IPS-NIHi7 (cell line): Measurements from ENCODE around the gene DZIP1L.
"Not testable (repeated sequence)": the region's sequence is repeated elsewhere in the genome, so short reads cannot be mapped to it uniquely, and the experiment has no call there.

Source experiments
- DNase-seq: peaks from one replicate; pipeline ENCODE4 v3.0.0; 2012; ENCODE audit warnings: mixed read lengths; ENCODE audit errors: extremely low spot score

DZIP1L gene, protein sequence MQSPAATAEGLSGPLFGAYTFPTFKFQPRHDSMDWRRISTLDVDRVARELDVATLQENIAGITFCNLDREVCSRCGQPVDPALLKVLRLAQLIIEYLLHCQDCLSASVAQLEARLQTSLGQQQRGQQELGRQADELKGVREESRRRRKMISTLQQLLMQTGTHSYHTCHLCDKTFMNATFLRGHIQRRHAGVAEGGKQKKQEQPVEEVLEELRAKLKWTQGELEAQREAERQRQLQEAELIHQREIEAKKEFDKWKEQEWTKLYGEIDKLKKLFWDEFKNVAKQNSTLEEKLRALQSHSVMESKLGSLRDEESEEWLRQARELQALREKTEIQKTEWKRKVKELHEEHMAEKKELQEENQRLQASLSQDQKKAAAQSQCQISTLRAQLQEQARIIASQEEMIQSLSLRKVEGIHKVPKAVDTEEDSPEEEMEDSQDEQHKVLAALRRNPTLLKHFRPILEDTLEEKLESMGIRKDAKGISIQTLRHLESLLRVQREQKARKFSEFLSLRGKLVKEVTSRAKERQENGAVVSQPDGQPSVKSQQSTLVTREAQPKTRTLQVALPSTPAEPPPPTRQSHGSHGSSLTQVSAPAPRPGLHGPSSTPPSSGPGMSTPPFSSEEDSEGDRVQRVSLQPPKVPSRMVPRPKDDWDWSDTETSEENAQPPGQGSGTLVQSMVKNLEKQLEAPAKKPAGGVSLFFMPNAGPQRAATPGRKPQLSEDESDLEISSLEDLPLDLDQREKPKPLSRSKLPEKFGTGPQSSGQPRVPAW

DNA sequence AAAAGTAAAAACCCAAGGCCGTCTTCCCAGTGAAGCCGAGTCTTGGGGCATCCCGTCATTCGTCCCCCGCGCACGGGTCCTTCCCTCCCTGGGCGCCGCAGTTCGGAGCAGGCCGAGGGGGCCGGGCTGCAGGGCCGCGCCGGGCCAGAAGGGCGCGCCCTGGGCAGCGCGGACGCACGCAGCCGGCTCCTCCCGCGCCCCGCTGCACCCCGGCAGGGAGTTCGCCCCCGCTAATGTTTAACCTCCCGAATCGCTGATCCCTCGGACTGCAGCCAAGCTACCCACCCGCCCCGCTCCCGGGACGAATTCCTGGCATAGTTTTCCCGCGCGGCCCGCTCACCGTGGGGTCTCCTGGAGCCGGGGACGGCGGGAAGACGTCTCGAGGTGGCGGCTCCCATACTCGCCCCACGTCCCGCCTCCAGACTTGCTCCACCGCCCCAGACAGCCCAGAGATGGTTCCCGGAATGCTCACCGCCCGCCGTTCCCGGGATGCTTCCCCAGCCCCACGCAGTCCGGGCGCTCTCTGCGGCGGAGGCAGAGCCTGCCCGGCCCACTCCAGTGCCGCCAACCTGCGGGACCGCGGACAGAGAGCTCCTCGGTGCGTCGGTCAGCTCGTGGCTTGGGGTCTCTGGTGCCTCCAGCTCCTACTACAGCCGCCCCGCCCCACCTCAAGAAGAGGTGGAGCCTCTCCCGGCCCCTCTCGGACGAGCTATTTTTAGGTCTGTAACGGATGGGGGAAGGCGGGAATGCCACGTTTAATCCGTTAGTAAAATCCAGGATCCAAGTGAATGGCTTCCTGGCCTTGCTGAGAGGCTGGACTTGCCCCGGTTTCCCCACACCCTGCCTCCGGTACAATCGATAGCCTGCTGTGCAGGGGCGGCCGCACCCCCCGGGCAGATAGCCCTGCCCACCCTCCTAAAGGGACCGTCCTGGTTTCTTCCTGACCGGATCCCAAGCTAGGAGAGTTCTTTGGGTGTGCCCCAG, at the start of gene DZIP1L:
Gene DZIP1L, minus strand, starts transcription at position 621 of the 984 bp plus-strand sequence. CDS start 11,637 bp downstream, outside the sequence.
- peak; percentile 78 for DNase-seq

DNA sequence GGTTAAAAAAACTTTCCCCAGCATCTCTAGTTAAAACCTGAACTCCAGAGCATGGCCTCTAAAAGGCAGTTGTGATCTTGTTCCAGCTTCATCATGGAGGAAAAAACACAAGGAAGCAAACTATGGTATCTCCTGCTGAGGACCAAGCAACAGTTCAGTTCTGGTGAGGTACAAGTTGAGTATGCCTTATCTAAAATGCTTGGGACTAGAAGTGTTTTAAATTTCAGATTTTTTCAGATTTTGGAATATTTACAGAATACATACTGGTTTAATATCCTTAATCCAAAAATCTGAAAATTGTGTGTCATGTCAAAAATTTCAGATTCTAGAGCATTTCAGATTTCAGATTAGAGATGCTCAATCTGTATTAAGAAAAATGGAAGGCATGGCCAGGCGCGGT, 49.7 kb upstream of the DZIP1L start:
- no peak for DNase-seq

DNA sequence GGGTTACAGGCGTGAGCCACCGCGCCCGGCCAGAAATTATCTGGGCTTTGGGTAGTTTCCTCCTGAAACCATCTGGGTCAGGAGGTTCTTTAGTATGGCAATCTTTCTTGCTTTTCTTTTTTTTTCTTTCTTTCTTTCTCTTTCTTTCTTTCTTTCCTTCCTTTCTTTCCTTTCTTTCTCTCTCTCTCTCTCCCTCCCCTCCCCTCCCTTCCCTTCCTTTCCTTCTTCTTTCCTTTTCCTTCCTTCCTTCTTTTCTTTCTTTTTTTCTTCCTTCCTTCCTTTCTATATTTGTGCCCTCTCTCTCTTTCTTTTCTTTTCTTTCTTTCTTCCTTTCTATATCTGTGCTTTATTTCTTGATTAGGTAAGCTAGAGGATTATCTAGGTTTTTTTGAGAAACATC, 42.3 kb upstream of the DZIP1L start:
- no peak for DNase-seq

DNA sequence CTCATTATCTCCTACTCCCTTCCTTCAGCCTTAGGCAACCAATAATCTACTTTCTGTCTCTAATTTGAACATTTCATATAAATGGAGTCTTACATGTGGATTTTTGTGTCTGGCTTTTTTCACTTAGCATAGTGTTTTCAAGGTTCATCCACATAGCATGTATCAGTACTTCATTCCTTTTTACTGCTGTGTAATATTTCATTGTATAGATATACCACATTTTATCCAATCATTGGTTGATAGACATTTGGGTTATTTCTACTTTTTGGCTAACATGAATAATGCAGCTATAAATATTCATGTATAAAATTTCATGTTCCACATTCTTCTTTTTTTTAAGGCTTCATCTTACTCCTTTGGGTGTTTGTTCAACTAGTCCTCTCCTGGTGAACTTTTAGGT, 39.1 kb upstream of the DZIP1L start:
- DNase-seq = no peak

DNA sequence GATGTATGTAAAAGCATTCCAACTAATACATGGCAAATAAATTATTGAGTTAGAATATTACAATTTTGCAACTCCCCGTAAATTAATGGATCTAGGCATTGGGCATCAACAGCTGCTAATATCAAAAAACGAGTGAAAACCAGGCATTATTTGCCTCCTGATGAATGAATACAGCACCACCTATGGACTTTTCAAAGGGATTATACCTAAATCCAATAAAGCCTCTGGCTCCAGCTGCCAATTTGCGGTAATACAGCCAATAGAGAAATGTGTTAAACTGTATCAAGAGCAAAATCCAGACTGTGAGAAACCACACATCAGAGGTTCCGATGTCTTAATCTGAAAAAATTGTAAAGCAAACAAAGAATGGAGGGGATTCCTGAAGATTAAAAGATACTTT, 33.1 kb upstream of the DZIP1L start:
- no peak for DNase-seq

DNA sequence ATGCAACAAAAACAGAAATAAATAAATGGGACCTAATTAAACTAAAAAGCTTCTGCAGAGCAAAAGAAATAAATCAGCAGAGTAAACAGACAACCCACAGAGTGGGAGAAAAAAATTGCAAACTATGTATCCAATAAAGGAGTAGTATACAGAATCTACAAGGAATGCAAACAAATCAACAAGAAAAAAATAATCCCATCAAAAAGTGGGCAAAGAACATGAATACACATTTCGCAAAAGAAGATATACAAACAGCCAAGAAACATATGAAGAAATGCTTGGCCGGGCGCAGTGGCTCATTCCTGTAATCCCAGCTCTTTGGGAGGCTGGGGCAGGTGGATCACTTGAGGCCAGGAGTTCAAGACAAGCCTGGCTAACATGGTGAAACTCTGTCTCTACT, 26.8 kb upstream of the DZIP1L start:
- DNase-seq = not testable (repeated sequence)

DNA sequence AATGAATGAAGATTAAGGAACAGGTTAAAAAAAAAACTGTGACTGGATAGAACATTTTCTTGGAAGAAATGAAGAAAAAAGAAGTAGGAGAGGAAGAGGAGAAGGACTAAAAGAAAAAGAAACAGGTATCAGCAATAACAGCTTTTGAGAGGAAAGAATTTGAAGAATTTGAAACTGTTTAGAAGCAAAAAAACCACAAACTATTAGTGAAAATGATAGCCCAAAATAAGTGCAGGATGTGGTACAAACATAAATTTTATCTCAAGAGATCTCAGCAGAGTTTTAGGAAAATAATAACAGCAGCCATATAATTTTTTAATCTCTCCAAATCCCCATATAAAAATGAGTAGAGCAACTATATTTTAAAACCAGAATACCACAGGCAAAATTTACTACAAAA, 25.5 kb upstream of the DZIP1L start:
- no peak for DNase-seq

DNA sequence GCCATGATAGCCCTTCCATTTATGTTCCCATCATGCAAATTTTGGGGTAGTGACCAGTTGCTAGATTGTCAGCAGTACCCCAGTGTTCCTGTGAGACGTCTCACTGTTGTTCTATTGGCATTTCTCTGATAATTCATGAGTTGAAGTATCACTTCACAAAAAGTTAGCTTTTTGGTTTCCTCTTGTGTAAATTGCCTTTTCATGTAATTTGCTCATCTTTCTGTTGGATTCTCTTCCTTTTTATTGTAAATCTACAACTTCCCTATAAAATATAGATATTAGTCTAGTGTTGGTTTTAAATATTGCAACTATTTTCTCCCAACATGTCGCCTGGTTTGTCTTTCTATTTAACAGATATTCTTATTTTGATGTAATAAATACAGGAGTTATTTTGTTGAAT, 24.3 kb upstream of the DZIP1L start:
- DNase-seq = no peak

DNA sequence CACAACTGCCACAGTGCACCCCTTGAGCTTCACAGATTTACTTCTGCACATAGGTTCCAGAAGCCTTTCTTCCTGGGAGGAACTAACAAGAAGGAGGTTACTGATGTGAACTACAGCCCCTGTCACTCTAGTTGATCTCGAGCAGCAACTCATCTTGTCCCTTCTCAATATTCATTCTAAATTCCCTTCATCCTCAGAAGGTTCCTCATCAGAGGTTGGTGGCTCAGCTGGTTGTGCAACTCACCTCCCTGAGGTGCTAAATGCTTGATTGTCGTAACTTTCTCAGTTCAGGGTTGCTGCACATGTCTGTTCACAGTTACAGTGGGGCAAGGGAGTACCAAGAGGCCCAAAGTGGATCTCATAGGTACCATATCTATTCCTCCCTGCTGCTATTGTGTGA, 22.5 kb upstream of the DZIP1L start:
- DNase-seq = no peak

DNA sequence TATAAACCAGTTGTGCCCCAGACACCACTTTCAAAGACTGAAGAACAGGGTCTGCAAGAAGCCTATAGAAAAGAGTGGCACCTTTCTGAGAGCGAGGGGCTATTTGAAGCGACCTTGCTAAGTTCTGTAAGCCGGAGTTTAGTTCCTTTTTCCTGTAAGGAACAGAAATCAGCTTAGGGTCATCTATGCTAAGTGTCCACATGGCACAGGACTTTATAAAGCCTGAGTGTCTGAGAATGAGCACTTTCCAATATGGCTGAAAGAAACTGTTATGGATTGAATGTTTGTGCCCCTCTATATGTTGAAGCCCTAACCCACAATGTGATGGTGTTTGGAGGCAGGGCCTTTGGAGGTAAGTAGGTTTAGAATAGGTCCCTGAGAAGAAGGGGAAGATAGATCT, 20.8 kb upstream of the DZIP1L start:
- DNase-seq = no peak

DNA sequence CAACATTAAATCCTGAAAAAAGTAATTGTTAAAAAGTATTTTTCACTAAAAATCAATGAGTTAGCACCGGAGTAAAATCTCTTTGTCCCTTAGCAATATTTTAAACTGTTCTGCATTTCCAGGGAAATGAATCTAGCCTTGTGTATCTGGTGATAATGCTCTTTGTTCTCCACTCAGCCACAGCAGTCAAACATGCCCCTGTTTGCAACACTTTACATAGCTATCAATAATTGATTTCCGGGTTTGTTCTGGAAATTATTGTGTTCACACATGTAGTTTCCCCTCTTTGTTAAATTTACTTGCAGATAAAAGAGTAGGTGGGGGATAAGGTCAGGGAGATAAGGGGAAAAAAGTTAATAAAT, 20.4 kb upstream of the DZIP1L start:
- no peak for DNase-seq

DNA sequence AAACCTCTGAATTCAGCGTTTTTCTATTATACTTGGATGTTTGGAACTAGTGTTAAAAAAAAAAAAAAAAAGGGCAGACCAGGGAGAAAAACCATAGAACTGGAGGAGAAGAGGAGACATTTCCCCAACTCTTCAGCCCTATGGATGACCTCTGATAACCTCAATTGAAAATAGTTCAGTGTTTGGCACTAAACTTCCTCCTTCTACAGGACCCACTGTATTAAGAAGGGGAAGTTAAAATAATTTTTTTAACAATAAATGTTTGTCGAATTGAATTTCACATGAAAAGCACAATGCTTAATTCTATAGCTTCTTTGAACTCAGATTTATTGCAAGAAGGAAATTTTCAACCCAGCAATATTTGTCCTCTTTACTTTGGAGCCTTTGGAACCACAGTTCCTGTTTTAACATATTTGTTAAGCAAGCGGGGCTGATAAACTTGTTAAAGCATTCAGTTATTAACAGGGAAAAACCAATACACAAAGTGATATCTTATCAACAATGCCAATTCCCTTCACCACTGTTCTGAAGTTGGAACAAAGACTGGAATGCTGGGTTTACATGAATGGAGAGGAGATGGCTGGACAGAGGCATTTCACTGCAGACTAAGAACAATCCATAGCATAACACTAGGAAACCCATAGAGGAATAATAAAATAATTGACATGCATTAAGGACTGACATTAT, 19.9 kb upstream of the DZIP1L start:
- DNase-seq = no peak

DNA sequence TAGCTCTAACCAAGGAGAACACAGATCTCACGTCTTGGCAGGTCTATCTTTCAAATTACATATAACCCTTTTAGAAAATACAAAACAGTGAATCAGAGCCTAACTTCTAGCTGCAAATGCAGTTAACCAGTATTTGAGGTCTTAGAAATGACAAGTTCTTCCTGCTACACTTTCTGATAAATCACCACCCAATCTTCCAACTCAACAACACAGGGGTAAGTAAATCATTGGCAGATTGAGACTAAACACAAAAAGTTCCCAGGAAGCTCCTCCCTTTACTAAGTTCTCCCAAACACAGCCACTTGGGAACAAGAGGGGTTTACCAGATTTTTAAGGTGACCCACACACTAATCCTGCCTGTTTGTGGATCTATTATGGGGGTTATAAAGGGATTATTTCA, 16.8 kb upstream of the DZIP1L start, which contains the start of gene A4GNT:
Gene A4GNT, minus strand, starts transcription at position 152 of the 400 bp plus-strand sequence. CDS start 1,134 bp downstream, outside the sequence.
- DNase-seq = no peak

DNA sequence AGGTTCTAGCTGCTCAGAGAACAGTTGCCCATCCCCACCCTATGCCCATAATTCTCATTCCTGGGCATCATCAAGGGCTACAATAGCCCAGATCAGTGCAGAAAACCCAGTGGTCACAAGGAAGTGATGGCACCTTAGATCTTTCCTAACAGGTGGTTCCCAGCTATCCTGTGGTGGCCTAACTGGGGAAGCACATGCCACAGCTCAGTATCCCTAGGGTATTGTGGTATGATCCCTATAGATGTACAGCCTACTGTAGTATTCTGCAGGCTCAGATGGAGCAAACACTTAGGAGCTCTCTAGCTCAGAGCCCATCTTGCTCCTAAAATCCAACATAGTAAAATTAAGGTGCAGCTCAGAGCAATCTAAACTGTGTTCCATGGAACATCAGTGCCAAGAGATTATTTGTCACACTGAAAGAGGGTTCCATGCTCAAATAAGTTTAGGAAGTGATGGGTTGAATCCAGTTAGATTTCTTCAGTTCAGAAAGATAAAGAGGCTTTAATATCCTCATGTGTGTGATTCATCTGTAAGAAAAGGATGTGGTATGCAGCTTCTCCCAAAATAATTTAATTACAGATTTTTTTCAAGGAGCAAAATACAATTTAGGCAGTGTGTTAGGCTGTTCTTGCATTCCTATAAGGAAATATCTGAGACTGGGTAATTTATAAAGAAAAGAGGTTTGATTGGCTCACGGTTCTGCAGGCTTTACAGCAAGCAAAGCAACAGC, 12.4 kb upstream of the DZIP1L start:
- no peak for DNase-seq

DNA sequence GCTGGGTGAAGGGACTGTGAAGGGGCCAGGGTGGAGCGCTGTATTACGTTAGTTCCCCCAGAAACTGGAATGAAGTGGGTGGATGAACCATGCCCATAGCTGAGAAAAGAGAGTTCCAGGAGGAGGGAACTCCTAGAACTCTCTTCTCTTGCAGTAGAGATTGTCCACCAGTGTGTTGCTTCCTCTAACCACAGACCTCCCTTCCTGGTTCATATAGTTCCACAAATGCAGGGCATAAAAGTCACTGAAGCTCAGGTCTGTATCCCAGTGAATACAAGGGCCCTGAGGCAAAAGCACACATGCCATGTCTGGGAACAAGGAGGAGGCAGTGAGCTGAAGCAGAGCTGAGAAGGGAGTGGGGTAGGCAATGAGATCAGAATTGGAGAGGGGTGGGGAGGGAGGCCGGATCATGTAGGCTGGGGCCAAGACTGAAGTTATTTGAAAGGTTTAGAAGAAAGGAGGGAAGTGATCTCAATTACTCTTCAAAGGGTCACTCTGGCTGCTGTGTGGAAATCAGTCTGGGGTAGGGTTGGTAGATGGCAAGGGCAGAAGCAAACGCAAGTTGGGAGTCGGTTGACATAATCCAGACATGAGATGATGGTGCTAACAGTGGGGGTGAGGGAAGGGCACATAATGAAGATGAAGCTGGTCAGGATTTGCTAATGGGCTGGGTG, 10.3 kb upstream of the DZIP1L start:
- no peak for DNase-seq

DNA sequence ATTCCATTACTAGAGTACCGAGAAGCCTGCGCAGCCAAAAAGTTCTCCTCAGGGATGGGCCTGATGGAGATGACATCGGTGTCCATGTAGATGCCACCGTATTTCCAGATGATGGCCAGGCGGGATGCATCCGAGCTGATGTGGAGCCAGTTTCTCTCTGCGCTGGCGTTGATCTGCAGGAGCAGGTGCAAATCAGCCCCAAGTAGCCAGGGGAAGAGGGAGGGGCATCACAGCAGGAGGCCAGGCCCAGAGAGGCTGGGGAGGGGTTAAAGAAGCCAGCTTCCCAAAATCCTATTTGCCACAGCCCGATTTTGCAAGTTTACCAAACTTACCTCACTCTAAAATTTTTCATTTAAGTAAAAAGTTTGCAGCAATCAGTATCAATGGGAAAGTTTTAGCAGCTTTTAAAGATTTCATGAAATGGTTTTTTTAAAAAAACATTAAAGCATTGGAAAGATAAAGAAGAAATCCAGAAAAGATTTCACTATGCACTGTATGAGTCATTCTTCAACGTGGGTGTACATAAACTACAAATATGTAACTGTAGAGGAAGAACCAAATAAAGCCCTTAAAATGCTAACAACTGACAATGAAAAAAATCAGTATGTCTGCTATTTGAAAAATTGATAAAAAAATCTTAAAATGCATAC, 9.4 kb upstream of the DZIP1L start:
- DNase-seq = no peak

DNA sequence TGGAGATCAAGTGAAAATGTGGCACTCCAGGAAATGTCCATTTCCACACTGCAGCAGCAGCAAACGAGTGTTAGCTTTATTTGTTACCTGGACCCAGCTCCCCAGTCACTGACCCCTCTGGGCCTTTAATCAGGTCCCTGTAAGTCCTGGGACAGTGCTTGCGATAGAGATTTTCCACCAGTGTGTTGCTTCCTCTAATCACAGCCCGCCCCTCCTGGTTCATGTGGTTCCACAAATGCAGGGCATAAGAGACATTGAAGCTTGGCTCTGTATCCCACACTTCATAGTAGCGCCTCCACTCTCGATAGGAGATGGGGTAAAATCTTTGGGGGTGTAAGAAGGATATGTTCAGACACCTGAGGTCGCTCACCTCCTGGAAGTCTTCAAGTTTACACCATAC, 8.8 kb upstream of the DZIP1L start:
- DNase-seq = no peak

DNA sequence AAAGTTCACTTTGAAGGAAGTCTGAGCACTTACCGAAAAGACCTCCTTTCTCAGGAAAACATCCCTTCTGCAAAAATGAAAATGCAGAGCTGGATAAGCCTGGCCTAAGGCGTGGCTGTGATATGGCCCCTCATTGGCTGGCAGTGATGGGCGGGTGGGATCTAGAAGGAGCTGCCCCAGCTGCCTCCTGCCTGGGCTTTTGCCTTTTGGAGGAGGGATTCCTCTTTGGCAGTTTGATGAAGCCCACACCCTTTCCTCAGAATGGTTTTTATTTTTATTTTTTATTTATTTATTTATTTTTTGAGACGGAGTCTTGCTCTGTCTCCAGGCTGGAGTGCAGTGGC, 4.0 kb upstream of the DZIP1L start:
- DNase-seq = no peak

DNA sequence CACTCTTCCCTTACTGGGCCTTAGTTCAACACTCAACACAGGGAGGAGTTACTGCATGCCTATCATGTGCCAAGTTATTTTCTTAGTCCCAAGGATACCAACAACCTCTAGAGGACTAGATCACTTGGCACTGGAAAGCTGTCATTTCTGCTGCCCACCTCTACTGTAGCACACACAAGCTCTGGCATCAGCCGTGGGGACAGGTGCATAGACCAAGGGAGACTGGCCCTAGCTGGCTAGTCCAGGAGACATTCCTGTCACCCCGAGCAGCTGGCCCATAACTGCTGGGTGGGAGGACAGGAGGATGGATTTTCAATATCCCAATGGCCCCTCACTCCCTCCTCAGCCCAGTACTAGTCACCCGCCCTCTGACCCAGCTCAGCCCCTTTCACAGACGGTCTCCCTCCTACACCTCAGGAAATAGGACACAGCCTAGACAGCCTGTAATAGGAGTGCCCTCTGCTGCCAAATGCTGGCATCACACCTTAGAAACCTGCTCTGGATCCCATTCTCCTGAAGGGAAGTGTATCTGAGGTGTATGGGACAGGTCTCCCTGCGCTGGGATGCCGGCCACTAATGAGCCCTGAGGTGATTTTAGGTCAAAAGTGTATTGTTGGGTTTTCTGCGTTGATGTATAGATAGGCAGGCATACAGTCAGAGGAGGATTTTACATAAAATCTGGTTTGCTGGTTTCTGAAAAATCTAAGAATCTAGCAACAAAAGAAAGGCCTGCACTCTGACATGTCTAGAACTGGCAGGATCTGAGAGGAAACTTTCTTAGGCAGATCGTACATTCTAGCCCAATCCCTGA, 3.4 kb upstream of the DZIP1L start:
- peak; percentile 81 for DNase-seq
